Left forelimb (tissue), 1 donor: ENCODE measurements around the gene TCEA3.
A peak's percentile ranks its signal among the peaks of the same experiment; 100 is the strongest.

Experiments used
- DNase-seq: peaks from one replicate; pipeline ENCODE4 v3.0.0-alpha.2; 2018; ENCODE audit warnings: low spot score

TCEA3 gene

DNA sequence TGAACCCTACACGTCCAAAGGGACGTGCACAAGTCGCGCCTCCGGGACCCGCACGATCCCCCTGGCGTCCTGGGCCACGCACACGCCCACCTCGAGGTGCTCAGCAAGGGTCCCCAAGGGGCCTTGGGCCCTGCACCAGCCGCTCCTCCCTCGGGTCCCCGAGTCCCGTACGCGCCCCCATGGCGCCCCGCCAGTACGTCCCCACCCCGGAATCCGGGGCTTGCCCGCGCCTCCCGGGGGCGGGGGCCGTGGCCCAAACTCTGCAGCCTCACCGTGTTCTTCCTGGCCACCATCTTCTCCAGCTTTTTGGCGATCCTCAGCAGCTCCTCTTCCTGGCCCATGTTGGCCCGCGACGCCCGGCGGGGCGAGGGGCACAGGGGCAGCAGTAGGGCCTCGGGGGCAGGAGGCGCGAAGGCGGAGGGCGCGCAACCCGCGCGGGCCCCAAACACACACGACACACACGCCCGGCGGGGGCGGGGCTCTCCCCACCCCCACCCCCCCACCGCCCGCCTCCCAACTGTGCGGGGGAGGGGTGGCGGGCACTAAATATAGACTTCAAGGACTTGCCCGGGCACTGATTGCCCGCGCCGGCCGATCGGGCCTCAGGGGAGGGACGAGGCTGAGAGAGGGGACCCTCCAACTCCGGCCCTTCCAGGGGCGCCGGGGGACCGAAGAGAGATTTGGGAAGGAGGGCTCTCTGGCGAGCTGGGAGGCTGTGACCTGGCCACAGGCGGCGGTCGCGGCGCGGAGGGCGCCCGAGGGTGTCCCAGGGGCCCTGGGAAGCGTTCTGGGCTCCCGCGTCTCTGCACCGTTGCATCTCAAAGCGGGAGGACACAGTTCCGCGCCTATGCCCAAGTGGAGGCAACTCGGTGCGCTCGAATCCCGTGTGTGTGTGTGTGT lies at the start of gene TCEA3:
Gene TCEA3 (minus strand): TSS at position 456 of the 900 bp plus-strand sequence. CDS start 115 bp downstream, at position 341.
- DNase-seq = peak; percentile 79

DNA sequence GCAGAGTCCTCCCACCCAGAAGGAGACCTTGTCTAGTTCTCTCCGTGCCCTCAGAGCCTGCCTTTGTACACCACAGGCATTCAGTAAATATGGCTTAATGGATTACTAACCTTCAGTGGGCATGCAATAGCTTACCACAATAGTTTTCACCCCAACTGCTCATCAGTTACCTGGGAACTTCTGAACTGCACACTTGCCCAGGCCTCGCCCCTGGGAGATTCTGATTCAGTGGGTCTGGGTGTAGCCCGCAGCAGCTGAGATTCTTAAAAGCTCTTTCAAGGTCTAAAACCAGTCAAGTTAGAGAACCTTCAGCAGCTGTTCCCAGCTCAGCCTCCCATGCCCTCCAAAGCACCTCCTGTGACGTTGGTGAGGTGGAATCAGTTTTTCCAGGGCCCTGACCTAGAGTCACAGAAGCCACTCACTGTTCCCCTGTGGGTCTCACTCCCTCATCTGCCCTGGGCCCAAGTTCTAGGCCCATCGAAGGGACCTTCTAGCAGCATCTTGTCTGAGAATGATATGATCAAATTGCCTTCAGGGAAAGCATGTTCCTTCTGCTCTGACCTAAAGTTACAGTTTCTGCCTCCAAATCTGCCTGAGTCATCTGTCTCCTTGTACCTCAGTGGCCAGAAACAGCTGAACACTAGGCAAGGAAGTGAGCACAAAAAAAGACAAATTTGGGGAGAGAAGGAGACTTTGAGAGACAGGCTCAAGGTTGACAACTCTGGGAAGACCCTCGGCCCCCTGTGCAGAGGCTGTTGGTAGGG lies 48.7 kb upstream of the TCEA3 start:
- DNase-seq = no peak

DNA sequence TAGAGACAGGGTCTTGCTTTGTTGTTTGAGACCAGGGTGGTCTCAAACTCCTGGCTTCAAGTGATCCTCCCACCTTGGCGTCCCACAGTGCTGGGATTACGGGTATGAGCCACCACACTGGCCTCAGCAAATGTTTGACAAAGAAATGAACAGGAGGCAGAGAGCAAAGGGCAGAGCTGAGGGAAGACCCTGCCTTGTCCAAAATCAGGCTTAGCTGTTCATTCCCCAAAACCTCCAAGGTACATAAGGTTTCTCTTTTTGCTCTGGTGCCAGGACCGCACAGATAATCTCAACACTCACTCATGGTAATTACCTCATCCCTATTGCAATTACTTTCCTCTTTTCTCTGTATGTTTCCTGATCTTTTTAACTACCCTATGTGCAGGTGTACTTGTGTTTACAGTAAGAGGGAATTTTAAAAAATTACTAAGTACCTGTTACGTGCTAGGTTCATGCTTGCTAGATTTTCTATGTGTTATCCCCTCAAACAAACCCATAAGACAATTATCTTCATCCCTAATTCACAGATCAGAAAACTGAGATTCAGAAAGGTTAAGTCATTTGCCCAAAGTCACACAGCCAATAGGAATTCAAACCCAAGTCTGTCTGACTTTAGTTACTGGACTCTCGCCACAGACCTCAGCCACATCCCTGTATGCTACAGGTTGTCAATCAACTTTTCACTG lies 47.9 kb upstream of the TCEA3 start:
- no peak for DNase-seq

DNA sequence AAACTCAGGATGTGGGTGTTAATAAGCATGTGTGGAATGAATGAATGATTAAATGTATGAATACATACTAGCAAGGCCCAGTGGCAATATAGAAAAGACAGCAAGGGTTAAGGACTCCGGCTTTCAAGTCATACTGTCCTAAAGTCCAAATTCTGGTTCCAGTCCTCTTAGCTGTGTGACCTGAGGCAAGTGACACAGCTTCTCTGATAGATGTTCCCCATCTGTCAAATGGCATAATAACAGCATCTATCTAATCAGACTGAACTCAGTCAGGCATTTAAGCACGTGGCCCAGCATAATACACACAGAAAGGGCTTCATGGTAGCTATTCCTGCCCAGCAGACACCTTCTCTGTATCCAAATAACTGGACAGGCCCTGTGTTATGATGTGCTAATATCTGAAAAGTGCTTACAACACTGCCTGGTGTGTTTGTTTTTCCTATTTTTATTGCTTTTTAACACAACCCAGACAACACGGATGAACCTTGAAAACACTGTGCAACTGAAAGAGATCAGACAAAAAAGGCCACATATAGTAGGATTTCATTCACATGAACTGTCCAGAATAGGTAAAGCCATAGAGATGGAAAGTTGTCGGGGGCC lies 47.0 kb upstream of the TCEA3 start:
- no peak for DNase-seq

DNA sequence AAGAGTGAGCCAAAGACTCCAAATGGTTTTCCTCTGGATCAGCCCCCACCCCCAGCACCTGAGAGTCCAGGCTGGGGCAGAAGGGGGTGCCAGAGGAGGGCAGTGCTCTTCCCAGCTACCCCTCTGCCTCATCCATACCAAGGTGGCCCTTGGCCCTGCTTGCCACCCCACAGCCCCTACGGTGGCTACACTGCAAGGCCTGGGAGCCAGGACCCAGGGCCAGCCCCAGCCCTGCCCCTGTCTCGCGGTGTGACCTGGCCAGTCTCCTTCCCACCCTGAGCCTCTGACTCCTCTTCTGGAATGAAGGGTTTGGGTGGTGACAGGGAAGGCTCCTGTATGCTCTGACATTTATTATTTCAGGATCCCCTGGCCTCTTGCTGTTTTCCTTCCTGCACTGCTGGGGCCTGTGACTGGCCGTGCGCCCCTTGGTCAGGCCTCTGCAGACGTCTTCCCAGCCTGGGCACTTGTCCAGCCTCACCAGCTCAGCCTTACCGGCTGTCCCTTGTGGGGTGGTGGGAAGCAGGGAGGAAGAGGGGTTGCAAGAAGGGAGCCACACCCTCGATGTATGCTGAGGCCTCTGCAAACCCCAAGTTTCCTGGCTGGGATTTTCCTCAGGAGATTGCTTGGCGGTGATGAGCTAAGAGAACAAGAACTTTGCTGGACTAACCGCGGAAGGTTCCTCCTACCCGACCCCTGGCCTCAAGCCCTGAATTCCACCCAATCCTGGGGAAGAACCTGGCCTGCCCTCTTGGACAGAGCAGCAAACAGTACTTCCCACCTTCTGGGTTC lies 45.9 kb upstream of the TCEA3 start:
- peak; percentile 70 for DNase-seq

DNA sequence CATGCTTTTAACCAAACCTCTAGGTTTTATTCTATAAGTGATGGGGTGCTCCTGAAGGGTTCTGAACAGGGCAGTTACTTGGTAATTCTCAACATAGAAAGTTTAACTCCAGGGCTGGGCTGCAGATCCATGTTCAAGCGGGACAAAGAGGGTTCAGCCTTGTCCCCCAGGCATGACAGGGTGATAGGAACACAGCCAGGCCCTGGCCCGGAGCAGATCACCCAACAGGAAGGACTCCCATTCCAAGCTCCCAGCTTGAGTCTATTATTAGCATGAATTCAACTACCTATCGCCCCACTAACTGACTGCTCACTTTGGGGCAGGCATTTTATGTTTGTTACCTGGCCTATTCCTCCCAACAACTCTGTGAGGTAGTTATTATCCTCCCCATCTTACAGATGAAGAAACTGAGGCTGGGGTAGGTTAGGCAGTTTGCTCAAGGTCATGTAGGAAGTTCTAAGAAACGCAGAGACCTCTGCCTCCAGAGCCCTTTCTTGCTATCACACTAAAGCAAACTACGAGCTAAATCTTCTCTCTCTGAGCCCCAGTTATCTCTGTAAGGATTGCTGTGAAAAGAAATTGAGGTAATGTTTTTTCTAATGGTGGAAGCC lies 44.9 kb upstream of the TCEA3 start:
- no peak for DNase-seq

DNA sequence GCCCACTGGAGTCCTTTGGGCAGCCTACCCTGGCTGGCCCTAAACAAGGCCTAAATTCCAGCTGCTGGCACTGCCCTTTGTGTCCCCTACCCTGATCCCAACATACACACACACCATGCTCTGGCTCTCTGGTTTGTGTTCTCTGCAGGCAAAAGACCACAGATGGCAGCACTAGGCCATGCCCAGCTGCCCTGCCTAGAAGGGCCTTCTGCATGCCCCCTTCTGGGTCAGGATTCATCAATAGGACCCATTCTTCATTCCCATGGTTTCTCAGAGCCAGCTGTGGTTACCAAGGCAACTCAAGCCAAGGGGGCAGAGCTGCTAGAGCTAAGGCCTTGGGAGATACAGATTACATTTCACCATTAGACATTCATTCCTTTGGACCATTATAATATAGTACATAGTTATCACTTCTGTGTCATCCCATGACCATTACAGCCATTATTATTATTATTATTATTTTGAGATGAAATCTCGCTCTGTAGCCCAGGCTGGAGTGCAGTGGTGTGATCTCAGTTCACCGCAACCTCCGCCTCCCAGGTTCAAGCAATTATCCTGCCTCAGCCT lies 42.0 kb upstream of the TCEA3 start:
- DNase-seq = no peak

DNA sequence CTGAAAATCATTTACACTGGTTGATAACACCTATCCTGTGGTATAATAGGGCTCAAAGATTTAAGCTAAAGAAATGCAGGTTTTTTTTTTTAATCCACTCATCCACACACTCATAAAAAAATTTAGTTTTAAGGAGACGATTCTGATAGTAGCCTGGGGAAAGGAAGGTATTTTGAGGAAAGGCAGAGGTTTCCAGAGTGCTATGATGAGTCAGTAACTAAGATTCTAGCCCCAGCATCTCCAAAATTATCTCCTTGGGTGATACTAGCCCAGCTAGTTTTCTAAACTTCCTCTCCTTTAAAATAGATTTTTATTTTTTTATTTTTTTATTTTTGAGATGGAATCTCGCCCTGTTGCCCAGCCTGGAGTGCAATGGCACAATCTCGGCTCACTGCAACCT lies 38.7 kb upstream of the TCEA3 start:
- no peak for DNase-seq

DNA sequence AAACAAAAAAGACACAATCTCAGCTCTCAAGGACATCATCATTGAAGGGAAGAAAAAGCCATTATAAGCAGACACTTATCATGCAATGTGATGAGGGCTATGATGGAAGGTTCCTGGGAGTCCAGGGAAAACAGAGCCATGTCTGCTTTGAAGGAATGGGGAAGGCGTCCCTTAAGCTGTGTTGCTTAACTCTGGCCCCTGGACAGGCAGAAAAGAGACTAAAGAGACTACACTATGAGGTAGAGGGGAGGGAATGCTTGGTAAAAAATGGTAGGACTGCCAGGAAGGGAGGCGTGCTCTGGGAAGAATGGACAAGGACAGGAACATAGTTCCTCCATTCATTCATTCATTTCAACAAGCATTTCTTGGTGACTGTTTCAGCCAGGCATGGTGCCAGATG lies 38.2 kb upstream of the TCEA3 start:
- DNase-seq = no peak

DNA sequence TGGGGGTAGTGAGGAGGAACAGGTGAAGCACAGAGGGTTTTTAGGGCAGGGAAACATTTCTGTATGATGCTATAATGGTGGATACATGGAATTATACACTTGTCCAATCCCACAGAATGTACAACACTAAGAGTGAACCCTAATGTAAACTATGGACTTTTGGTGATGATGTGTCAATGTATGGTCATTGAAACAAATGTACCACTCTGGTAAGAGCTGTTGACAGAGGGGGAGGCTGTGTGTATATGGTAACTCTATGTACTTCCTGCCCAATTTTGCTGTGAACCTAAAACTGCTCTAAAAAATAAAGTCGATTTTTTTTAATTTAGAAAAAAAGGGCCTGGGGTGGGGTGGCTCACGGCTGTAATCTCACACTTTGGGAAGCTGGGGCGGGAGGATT lies 36.5 kb upstream of the TCEA3 start:
- DNase-seq = no peak

DNA sequence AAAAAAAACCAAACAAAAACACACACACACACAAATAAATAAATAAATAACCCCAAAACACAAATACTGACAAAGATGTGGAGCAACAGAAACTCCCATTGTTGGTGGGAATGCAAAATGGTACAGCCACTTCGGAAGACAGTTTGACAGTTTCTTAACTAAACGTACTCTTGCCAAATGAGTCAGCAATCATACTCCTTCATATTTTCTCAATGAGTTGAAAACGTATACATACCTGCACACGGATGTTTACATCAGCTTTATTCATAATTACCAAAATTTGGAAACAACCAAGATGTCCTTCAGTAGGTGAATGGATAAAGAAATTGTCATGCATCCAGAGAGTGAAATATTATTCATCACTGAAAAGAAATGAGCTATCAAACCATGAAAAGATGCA lies 36.0 kb upstream of the TCEA3 start:
- no peak for DNase-seq

DNA sequence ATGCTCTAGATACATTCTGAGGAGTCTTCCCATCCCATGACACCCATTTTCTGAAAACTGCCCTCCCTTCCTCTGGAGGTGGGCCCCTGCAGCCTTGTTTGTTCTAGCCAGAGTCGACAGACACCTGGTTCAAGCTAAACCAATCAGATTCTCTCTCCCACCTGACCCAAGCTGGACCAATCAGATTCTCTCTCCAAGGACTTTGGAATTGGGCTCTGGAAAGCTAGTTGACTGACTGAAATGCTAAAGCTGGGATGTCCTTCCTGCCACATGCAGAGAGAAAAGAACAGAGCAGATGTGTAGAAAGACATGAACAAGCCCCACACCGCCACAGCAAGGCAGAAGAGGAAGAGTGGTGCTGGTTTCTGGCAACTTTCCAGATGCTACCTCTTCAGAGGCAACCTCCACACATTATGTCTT lies 34.8 kb upstream of the TCEA3 start:
- DNase-seq = no peak

DNA sequence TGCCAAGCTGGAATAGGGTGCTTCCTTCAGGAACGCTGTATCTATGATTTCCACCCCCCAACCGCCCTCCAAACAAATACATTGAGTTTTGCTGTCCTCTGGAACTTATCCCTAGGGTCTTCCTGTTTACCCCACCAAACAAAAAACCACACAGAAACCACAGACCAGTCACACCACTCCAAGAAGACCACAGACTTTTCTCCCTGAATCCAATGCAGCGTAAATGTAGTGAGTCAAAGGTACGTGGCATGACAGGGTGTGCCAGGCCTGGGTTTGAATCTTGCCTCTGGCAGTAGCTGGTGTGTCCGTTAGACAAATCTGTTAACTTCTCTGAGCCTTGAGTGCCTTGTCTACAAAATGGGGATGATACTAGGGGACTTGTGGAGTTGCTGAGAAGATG lies 31.7 kb upstream of the TCEA3 start:
- DNase-seq = no peak

DNA sequence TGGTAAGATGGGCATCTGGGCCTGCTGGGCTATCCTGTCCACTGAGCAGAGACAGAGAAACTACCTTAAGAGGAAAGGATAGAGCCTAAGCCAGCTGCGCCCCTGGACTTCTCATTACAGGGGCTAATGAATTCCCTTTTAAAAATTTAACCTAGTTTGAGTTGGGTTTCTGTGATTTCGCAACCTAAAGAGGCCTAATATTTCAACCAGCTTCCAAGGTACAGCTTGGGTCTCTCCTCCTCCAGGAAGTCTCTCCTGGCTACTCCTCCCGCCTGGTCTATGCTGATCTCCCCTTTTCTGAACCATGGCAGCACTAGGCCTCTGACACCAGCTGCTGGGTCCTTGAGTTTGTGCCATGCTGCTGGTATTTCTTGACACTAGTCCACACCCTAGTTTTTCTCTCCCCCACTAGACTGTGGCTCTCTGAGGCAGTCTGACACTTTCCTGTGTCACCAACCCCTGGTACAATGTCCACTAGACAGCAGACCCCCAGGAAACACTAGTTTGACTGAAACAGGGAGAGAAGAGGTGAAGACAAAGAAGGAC lies 29.0 kb upstream of the TCEA3 start:
- no peak for DNase-seq

DNA sequence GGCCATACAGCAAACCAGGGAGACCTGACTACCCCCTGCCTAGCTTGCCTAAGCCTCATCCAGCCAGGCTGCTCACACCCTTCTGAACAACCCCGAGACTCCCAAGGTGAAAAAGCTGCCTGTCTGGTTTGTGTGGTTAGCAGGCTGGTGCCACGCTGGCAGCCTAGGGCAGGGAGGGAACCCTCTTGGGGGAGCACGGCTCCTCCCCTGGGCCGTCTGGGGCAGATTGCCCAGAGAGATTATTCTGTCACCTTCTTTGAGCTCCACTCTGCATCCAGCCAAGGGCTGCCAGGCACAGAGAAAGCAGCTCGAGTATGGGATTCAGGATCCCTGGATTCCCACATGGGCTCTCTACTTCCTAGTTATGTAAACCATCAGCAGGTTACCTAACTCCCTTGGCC lies 27.5 kb upstream of the TCEA3 start:
- no peak for DNase-seq

DNA sequence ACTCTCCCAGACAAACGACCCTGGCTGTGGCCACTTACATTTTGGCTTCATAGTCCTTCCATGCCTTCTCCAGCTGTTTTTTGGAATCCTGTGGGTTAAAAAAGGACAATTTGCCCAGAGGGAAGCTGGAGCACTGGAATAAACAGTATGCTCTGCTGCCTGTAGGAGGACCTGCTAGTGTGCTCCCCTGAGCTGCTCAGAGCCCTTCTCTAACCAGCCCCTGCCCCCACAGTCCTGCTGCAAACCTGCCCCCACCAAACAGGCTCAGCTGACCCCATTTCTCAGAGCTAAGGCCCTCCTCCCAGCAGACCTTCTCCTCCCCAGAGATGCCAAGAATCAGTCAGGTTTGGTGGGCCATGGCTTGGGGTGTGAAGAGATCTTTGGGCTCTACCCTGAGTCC lies 26.9 kb upstream of the TCEA3 start:
- DNase-seq = no peak

DNA sequence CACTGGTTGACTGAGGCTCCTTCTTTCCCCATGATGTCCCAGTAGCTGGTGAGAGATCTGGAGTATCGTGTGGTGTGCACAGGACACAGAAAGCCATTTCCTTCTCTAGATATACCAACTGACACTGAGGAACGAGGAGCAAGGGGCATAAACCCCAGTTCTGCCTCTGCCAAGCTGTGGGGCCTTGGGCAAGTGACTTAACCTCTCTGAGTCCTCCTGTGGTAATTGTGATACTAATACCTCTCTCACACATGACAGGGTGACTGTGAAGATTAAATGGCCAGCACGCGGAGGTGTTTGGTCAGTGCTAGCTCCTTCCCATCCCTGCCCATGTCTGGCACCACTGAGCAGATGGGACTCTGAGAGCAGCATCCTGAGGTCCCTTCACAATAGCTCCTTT lies 26.3 kb upstream of the TCEA3 start:
- DNase-seq = no peak

DNA sequence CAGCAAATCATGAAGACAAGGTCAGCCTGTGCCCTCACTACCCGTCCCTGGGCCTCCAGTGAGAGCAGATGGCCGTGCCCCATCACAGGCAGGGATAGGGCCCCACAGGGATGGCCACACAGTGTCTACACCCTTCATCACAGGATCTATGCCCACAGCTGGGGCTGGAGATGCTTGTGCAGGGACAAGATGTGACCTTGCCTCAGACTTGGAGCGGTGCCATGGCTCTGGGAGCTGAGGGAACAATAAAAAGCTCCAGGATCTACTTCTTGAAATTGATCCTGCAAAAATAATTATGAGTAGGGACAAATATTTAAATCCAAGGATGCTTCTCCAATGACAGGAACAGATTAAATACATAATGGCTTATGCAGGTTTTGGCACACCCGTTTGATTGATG lies 25.4 kb upstream of the TCEA3 start:
- DNase-seq = no peak

DNA sequence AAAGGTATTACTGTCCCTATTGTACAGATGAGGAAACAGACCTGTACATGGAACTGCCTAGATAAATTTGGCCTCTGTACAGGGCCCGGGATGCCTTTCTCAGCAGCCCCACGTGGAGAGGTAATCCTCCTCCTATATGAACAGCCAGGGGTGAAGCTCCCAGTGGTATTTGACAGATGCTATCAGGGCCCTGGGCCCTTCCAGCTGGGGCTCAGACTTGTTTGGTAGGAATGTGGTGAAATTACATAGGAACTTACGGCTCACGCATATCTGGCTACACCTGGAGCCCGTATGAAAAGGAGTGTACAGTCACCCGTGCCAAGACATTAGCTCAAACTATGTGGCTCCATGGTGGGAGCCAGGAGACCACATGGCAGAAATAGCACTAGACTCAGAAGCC lies 24.8 kb upstream of the TCEA3 start:
- no peak for DNase-seq

DNA sequence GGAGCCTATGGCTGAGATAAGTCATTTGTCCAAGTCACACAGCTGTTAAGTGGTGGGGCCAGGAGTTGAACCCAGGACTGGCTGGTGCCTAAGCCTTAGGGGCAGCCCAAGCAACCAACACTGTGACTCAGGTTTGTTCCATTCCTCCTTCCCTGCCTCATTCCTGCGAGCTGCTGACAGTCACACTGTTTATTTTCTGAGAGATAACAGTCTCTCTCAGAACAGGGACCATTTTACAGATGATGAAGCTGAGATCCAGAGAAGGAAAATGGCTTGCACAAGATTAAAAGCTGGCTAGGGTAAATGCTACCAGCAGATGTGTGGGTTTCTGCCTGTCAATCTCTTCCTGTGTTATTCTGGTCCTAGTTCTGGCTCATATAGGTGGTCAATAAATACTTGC lies 24.3 kb upstream of the TCEA3 start:
- no peak for DNase-seq
